GM19043 (cell line): Measurements from ENCODE around the gene TACR2.

Experiments used
- ATAC-seq: cut with Tn5 transposase; IDR thresholded peaks from one replicate; pipeline ENCODE4 v1.9.1; 2021; ENCODE audit warnings: low read depth; ENCODE audit not compliant: unreplicated experiment

TACR2 gene

DNA sequence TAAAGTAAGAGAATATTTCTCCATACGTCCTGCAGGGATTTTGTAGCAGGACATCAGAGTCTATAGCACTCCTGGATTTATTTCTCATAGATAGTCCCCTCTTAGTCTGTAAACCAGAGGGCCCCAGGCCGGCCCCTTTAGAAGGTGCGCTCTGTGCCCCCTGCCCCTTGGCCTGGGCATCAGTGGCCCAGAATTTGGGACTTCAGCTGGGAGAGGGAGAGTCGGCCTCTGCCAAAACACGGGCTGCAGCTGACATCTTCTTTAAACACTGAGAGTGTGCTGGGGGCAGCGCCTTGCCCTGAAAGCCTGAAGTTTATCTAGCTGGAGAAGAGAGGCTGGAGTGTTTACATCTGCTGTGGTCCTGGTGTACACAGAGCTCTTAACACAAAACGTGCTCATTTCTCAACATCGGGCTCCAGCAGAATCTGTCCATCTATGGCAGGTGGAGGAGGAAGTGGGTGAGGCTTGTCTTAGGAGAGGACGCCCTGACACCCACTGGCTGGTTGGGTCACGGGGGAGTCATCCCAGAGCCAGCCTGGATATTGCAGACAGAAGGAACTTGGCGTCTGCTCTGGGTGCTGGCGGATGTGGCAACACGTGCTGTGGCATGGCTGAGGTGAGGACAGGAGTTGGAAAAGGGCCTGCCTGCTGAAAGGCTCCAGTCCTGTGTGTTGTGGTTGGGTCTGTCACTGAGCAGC is 5.0 kb upstream of the TACR2 start:
- ATAC-seq, result no peak

DNA sequence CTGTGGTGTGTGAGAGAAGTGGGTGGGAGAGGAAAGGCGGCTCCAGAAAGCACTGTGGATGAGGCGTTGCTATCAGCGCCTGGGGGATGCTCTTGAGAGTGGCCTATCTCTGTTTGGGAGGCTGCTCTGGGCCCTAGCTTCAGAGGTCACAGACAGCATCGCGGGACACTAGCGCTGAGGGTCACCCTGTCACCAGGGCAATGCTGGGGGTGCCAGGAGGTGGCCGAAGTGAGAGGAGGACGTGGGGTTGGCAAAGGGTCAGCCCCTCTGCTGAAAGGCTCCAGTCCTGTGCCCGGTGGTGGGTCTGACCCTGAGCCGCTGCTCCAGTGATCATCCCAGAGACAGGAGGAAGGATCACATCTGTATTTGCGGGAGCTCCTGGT is 3.0 kb upstream of the TACR2 start:
- no peak for ATAC-seq

DNA sequence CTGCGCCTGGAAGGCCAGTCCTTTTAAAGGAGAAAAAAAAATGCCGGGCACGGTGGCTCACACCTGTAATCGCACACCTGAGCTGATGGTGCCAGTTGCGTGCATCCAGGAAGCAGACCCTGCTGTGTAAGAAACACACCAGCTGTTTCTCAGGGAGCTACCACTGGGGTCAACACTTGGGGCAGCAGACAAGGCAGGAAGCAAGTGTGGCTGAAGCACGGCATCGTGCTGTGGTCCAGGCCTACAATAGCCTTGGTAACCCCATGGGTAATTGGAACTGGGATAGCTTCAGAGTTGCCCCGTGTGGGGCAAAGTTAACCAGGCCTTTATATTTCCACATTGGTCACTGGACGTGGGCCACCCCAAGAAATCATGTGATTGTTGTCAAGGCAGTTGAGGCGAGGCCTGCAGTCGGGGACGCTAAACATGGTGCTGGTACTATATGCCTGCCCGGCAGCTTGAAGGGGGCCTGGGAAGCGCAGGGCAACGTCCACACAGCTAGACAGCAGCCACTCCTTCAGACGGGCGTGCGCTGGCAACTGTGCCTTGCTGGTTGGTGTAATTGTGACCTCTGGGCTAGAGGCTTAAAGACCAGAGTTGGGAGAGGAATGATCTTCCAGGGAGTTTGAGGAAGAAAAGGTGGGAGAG is 2.5 kb upstream of the TACR2 start:
- no peak for ATAC-seq

DNA sequence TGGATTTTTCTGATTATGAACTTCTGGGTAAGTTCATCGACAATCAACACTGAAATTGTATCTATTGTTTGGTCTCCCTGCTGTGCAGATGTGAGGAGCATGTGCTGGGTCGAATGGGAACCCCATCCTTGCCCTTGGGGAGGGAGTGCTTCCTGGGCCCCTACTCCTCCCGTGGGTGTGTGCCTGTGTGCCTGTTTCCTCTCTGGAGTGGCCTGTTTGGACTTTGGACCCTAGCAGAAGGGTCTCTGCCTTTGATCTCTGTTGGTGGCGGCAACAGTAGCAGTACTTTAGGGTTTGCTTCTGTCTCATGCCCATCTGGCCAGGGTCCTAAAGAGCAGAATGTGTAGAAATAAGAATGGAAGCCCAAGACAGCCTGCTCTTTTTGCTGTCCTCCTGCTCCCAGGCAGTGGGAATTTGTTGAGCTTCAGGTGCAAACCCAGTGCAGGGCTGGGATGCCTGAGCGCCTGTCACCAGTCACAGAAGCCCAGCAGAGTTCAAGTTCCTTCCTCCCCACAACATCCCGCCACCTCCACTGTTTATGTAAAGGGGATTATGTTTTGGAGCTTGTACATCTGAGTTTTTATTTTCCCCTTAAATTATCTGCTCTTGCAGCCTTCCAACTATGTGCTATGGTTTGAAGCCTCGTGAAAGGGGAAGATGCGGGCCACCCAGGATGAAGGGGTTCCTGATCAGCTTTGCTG is 1.5 kb upstream of the TACR2 start:
- ATAC-seq, result no peak

DNA sequence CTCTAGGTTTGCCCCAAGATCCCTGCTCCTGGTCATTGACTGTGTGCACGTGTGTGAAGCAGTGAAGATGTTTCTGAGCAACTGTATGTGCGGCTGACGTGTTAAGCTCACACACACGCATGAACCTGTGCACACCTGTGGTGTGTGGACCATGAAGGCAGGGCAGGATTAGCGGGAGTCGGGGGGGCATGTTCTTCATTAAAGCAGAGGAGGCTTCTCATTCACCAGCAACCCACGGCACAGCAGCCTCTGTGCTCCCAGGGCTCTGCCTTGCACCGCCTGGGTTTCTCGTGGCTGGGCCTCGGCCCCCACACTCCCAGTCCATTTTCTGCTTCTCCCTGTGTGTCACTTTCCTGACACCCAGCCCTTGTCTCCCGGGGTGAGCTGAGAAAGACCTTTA is 824 bp upstream of the TACR2 start:
- ATAC-seq, result no peak

DNA sequence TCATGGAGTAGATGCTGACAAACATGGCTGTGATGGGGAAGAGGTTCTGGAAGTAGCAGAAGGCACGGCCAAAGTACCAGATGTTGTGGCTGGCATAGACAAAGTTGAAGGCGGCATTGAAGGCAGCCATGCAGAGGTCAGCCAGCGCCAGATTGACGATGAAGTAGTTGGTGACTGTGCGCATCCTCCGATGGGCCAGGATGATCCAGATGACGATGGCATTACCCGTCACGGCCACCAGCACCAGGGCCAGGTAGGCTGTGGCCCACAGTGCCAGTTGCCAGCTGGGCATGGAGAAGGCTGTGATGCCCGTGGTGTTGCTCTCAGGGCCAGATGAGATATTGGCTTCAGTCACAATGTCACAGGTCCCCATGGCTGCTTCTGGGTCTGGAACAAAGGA is 767 bp downstream of the TACR2 start:
- no peak for ATAC-seq

DNA sequence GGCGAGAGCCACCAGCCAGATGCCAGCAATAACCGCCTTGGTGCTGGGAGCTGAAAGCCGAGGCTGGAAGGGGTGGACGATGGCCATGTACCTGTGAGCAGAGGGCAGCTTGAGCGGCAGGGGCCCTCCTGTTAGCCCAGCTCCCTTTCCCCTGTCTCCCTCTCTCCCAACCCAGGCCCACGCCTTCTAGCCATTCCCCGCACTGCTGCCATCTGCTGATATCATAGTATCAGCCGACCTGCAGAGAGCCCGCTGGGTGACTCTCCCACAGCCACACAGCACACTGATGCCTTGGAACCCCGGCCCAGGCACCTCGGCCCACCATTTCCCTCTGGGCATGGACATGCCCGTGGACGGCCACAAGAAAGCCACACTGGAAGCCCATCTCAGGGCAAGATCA is 1.7 kb downstream of the TACR2 start:
- no peak for ATAC-seq

DNA sequence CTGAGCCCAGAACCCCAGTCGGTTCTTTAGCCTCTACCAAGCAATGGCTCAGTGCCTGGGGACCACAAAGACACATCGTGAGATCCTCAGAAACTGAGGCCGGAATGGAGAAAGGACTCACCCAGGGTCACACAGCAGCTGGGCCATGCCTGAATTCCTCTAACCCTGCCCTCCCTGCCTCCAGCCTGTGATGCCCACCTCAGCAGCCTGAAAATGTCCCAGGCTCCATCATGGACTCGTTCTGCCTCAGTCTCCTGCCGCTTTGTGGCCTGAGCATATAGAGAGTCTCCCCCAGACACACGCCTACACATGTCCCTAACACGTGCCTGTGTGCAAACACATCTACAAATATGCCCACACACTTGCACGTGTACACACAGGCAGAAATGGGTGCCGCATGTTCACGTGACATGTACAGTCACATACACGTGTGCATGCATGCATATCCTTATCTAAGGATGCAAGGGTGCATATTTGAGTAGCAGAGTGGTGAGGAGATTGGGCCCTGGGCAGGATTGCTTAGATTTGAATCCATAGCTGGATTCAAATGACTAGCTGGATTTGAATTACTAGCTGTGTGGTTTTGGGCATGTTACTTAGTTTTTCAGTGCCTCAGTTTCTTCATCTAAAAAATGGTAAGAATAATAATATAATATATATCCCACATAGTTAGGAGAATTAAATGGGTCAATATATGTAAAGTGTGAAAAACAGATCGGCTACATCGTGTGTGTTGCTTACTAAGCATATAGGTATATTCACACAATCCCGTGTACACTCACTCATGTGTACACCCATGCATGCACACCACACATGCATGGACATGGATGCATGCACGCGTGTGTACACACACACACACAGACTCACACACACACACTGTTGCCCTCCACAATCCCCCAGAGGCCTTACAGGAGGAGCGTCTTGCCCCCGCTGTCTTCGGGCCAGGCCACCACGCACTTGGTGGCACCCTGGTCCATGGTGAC is 2.4 kb downstream of the TACR2 start:
- no peak for ATAC-seq

DNA sequence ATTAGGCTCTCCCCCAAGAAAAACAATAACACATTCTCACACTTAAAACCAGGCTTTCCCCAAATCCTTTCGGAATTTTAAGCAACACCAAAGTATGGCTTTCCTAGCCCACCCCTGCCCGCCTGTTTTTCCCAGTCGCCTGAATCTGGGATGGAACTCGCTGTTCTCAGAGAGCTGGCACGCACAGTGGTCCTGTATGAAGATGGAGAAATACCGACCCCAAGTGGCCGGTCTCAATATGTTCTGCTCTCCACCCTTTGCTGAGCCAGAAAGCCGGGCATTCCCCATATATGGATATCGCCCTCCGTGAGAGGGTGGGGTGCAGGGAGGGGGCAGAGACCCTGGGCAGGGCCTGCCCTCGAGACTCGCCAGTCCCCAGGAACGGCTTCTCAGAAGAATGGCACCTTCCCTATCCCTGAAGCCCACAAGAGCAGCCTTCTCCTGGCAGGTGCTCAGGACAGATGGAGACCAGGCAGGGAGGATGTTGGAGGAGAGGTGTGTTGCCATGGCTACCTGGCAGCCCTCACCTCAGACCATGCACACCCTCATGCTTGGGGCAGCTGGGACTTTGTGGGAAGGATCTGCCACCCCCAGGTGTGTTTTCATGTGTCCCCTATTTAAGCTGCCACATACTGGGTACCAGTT is 3.4 kb downstream of the TACR2 start:
- ATAC-seq, result no peak

DNA sequence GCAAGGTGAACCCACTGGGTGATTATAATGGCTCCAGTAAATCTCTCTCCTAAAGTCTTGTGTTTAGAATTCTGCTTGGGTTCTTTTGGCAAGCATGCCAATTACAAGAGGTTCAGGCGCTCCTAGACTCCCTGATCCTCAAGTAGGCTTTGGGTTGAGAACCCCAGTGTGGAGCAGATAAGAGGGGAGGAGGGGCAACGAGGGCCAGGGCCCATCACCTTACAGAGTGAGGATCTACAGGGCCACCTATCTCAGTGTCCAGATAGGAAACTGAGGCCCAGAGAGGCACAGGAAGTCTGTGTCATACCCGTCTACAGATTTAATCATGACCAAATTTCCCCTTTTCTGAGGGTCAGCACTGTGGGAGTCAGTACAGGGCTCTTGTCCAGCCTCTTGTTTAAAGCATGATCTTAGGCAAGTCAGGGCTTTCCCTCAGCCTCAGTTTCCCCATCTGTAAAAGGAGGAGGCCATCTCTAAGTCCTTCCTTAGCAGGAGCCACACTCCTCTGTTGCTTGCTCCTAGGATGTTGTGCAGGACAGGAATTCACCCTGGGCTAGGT is 4.4 kb downstream of the TACR2 start:
- ATAC-seq, result no peak

DNA sequence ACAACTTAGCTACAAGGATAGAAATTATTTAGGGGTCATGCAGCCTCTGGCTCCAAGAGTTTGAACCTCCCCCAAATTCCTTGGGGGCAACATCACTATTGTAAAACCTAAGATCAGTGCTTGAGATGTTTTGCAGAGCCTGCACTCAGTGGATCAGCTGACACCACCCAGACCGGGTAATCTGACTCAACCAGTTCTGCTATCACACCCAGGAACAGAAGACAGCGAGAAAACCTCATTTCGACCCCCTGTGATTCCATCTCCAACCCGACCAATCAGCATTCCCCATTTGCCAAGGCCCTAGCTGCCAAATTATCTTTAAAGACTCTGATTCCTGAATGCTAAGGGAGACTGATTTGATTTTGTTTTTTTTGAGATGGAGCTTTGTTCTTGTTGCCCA is 5.2 kb downstream of the TACR2 start:
- no peak for ATAC-seq

DNA sequence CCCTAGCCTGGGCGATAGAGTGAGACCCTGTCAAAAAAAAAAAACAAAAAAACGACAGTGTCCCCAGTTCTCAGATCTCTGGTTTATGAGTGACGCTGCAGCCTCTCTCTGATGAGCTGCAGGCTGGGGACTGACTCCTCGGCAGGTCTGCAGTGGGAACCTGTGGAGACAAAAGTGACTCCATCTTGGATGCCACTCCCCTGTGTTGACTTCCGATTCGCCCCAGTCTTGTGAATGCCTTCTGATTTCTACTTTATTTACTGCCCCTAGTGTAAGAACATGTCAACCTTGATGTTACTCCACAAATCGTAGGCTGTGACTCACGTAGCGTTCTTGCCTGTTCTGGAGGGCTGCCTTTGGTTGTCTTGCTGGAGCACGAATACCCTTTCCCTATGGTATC is 6.2 kb downstream of the TACR2 start:
- ATAC-seq, result no peak

DNA sequence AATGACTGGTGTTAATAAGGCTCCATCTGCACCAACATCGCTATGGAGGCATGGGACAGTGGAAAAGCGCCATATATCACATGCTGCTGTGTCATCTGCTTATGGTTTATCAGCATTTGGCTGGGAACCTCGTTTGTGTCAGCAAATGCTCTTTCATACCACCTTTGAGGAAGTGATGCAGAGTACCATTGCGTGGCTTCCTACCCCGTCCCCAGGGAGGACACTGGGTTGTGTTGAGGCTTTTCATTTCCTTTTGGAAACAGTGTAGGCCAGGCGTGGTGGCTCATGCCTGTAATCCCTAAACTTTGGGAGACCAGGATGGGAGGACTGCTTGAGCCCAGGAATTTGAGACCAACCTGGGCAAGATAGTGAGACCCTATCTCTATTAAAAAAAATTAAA is 6.8 kb downstream of the TACR2 start:
- peak; percentile 37 for ATAC-seq

DNA sequence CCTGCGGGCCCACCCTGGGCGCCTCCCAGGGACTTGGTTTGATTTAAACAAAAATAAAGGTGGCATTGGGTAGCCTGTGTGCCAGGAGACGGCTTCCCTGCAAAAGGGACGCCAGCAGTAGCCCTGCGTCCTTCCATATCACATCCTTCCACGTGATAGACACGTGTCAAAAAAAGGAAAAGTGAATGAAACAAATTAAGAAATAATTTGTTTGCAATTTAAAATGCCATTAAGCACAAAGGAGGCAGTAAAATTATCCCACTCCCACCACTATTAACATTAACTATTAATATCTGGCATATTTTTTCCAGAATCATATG is 7.6 kb downstream of the TACR2 start:
- ATAC-seq, result peak; percentile 2

DNA sequence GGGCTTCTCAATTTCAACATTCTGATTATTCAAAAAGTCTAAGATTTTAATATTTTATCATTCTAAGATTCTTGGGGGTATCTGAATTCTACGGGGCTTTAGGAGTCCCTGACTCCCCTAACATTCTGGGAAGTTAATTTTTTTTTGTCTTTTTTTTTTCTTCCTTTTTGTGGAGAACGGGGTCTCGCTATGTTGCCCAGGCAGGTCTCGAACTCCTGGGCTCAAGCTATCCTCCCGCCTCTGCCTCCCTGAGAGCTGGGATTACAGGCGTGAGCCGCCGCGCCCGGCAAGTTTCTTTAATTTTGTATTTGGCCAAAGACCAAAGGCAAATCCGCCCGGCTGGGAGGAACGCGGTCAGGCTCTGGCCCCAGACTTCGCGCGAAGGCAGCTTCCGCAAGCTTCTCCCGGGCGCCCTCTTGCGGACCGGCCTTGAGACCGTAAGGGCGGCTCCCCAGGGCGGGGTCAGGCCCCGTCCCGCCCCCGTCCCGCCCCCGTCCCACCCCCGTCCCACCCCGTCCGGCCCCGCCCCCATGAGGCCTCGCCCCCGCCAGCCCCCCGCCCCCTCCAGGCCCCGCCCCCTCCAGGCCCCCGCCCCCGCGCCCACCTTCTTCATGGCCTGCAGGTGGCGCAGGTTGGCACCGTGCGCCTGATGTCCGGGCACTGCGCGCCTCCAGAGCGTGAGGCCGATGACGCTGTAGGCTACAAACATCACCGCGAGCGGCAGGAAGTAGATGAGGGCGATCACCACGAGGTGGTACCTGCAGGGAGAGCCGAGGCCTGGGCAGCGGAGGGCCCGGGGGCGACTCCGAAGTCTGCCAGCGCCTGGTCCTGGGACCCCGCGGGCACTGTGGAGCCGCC is 8.2 kb downstream of the TACR2 start:
- ATAC-seq, result peak; percentile 72

DNA sequence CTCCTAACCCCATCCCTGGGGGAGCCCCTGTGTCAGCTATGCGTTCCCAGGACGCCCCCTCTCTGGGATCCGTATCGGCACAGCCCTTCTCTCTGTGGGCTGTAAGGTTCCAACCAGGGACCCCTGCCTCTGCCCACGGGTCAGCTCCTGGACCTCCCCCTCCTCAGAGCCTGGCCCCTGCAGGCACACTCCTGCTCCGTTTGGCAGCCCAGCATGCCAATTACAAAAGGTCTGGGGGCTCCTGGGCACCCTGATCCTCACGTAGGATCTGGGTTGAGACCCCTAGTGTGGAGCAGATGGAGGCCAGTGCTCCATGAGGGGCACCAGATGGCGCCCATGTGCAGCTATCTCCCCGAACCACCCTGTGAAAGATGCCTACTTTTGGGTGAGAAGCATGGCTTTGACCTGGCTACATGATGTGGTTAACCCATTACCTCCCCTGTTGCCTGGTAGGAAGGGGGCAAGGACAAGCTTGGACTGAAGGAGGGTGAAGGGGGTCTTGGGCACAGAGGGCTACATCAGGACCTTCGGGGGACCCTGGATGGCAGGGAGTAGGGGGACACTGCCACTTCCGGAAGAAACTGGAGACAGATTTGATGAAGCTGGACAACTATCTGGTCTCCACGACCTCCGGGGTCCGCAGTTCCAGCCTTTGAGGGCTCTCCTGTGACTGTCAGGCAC is 9.0 kb downstream of the TACR2 start:
- no peak for ATAC-seq

DNA sequence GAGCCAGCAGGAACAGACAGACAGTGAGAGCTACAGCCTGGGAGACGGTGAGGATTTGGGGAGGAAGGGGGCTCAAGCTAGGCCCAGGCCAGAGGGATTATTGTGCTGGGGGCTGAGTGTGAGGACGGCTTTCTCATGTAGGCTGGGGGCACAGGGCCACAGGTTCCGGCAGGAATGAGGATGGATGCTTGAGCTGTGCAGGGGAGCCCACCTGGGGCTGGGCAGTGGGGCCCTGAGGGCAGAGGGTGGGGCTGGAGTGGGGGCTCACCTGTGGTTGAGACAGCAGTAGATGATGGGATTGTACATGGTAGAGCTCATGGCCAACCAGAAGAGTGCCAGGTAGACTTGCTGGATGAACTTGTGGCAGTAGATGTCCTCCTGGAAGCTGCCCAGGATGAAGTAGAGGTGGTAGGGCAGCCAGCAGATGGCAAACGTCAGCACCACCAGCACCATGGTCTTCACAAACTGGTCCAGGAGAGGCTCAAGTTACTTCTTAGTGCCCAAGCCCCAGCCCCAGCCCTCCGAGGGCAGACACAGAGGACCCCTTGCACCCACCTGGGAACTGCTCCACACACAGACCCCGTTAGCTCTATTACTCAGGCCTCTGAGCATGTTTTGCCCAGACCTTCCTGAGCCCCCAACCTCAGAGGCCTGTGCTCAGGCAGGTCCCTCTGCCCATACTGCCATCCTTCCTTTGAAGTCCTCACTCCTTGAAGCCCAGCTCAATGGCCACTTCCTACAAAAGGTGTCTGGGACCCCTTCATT is 9.7 kb downstream of the TACR2 start:
- ATAC-seq, result no peak

DNA sequence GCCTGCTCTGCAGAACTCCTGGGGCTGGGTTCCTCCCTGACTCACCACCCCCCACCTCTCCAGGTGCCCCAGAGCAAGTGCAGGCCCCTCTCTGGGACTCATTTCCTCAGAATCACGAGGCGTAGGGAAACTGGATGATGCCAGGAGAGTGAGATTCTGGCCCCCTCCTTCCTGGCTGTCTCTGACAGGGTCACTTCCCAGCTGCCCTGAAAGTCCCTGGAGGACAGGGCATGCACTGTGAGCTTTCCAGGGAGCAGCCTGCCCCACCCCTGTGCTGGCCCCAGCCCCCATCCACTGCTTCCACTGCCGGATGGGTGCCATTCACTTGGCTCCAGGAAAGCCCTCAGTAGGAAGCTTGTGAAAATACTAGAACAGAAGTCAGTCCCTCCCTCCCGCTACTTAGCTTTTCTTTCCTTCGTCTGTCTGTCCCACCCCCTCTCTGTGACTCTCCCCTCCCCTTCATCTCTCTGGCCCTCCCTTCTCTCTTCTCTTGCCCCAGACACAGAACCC is 10.4 kb downstream of the TACR2 start:
- no peak for ATAC-seq
